GM23338 (cell line): ENCODE measurements around the gene C11orf91. TPM values are rescaled to one million over a fixed set of nuclear protein-coding genes. Genes with fewer than 3 reads are reported as not detected.

ENCODE experiments used
- ATAC-seq: fragments of 200-7000 bp; cut with Tn5 transposase; 3 replicates; pipeline ENCODE4 v1.9.1; 2020
- DNase-seq: peaks from one replicate; pipeline ENCODE4 v3.0.0-alpha.2; 2015; ENCODE audit warnings: low spot score
- H2AFZ ChIP-seq: fragments of 200-600 bp; sonication (generic); 2 replicates; pipeline ENCODE4 v1.8.0; 2016; ENCODE audit warnings: antibody characterized with exemption, mild to moderate bottlenecking, moderate library complexity
- H3F3A ChIP-seq: fragments of 200-600 bp; sonication (generic); replicated peaks from 2 replicates; pipeline ENCODE4 v1.8.0; 2017; ENCODE audit warnings: antibody characterized with exemption, mixed run types, low read depth
- H3K27ac ChIP-seq: fragments of 200-600 bp; sonication (generic); 2 replicates; pipeline ENCODE4 v1.6.1; 2016; ENCODE audit warnings: low read depth
- H3K27me3 ChIP-seq: fragments of 200-600 bp; sonication (generic); 2 replicates; pipeline ENCODE4 v1.8.0; 2016; ENCODE audit warnings: mild to moderate bottlenecking, mixed run types, moderate library complexity; ENCODE audit not compliant: insufficient read depth
- H3K36me3 ChIP-seq: fragments of 200-600 bp; sonication (generic); 2 replicates; pipeline ENCODE4 v1.8.0; 2016; ENCODE audit warnings: mild to moderate bottlenecking; ENCODE audit not compliant: insufficient read depth
- H3K4me1 ChIP-seq: fragments of 200-600 bp; sonication (generic); 2 replicates; pipeline ENCODE4 v1.8.0; 2016; ENCODE audit warnings: mild to moderate bottlenecking, moderate library complexity; ENCODE audit not compliant: insufficient read depth
- H3K4me2 ChIP-seq: fragments of 200-600 bp; sonication (generic); 2 replicates; pipeline ENCODE4 v1.7.1; 2017; ENCODE audit warnings: mixed run types
- H3K4me3 ChIP-seq: fragments of 200-600 bp; sonication (generic); 2 replicates; pipeline ENCODE4 v1.6.1; 2016; ENCODE audit warnings: mixed run types
- H3K79me2 ChIP-seq: fragments of 200-600 bp; sonication (generic); replicated peaks from 2 replicates; pipeline ENCODE4 v1.8.0; 2017; ENCODE audit warnings: mild to moderate bottlenecking; ENCODE audit not compliant: insufficient read depth
- H3K9me2 ChIP-seq: fragments of 200-600 bp; sonication (generic); 2 replicates; pipeline ENCODE4 v1.8.0; 2017; ENCODE audit not compliant: insufficient read depth
- H4K20me1 ChIP-seq: fragments of 200-600 bp; sonication (generic); replicated peaks from 2 replicates; pipeline ENCODE4 v1.8.0; 2017; ENCODE audit warnings: mild to moderate bottlenecking; ENCODE audit not compliant: insufficient read depth
- H3K27ac Mint-ChIP-seq: 2 replicates; pipeline ENCODE4 v1.8.0; 2020; ENCODE audit warnings: inconsistent platforms, mild to moderate bottlenecking, moderate library complexity, mixed read lengths
- H3K27me3 Mint-ChIP-seq: 3 replicates; pipeline ENCODE4 v1.8.0; 2022; ENCODE audit warnings: low read depth, mild to moderate bottlenecking, moderate library complexity, mixed read lengths, inconsistent platforms; ENCODE audit not compliant: insufficient read depth, poor library complexity
- H3K36me3 Mint-ChIP-seq: 3 replicates; pipeline ENCODE4 v1.8.0; 2021; ENCODE audit warnings: low read depth, mild to moderate bottlenecking, inconsistent platforms, moderate library complexity, mixed read lengths
- H3K4me1 Mint-ChIP-seq: 3 replicates; pipeline ENCODE4 v1.8.0; 2020; ENCODE audit warnings: mild to moderate bottlenecking, inconsistent platforms, mixed read lengths
- H3K4me3 Mint-ChIP-seq: 3 replicates; pipeline ENCODE4 v1.8.0; 2021; ENCODE audit warnings: moderate library complexity, mild to moderate bottlenecking, inconsistent platforms, mixed read lengths
- H3K9me3 Mint-ChIP-seq: 3 replicates; pipeline ENCODE4 v1.8.0; 2020; ENCODE audit warnings: moderate library complexity, mild to moderate bottlenecking, inconsistent platforms, mixed read lengths
- CTCF ChIP-seq, 2 experiments: fragments of 200-600 bp in 1 of 2; sonication (generic) in 1 of 2; conservative IDR thresholded peaks; 2 replicates each; pipeline versions ENCODE4 v1.5.1 to v1.6.1; 2016 to 2017; ENCODE audit warnings: antibody characterized with exemption in 2 of 2, low read depth in 2 of 2, mild to moderate bottlenecking in 2 of 2, moderate library complexity in 1 of 2
- ETS1 ChIP-seq: IDR thresholded peaks from 2 replicates; pipeline ENCODE4 v1.6.1; 2016; ENCODE audit warnings: antibody characterized with exemption
- EZH2 ChIP-seq: fragments of 200-600 bp; sonication (generic); IDR thresholded peaks from one replicate; pipeline ENCODE4 v1.8.0; 2017; ENCODE audit warnings: antibody characterized with exemption, mild to moderate bottlenecking, low read depth; ENCODE audit not compliant: unreplicated experiment
- JUNB ChIP-seq: IDR thresholded peaks from one replicate; pipeline ENCODE4 v1.6.1; 2016; ENCODE audit warnings: antibody characterized with exemption; ENCODE audit not compliant: unreplicated experiment
- POLR2AphosphoS5 ChIP-seq: IDR thresholded peaks from 2 replicates; pipeline ENCODE4 v1.6.1; 2016; ENCODE audit warnings: antibody characterized with exemption, low read depth
- REST ChIP-seq: IDR thresholded peaks from one replicate; pipeline ENCODE4 v1.6.1; 2018; ENCODE audit warnings: antibody characterized with exemption; ENCODE audit not compliant: unreplicated experiment
- STAT1 ChIP-seq: IDR thresholded peaks from one replicate; pipeline ENCODE4 v1.6.1; 2016; ENCODE audit warnings: antibody characterized with exemption; ENCODE audit not compliant: unreplicated experiment
- ZNF114 ChIP-seq: fragments of 250-450 bp; sonication (Bioruptor Pico); IDR thresholded peaks from 2 replicates; pipeline ENCODE4 v1.5.0; 2020; ENCODE audit warnings: mild to moderate bottlenecking, moderate library complexity
- ZNF331 ChIP-seq: fragments of 250-450 bp; sonication (Bioruptor Pico); IDR thresholded peaks from 2 replicates; pipeline ENCODE4 v1.5.0; 2020; ENCODE audit warnings: low read depth, mild to moderate bottlenecking, moderate library complexity
- ZNF462 ChIP-seq: fragments of 250-450 bp; sonication (Bioruptor Pico); IDR thresholded peaks from 2 replicates; pipeline ENCODE4 v1.5.0; 2020; ENCODE audit warnings: mild to moderate bottlenecking, moderate library complexity
- polyA plus RNA-seq: library from polyadenylated mRNA; unstranded; fragments of >200 nt; fragmentation: Nextera tagmentation; extraction: Ambion mirVana; gene quantifications from 2 replicates; pipeline ENCODE4 v1.2.1, GENCODE V29; 2016
- total RNA-seq: library from RNA; depleted of rRNA; stranded (reverse); fragments of >200 nt; shearing (Covaris generic); gene quantifications from 2 replicates; pipeline ENCODE4 v1.2.3, GENCODE V29; 2014

C11orf91 gene
- total and polyA plus RNA-seq, 2 experiments from 2014 or later: not detected

GRCh38 chr11:33654594-33654993 lies 46.0 kb downstream of the C11orf91 start:
- Histone ChIP-seq H3F3A (no peaks in the 10 kb centered on the region), H3K4me2 (no peak overlapping the region), H3K36me3 (no peaks in the 10 kb centered on the region), H3K27ac (no peak overlapping the region), H3K4me1 (no peaks in the 10 kb centered on the region), H3K27me3 (no peaks in the 10 kb centered on the region), H2AFZ (no peak overlapping the region), H3K9me2 (peaks cover 14% of the 10 kb centered on the region; the same call in 1 of the 2 replicates), H3K79me2 (no peaks in the 10 kb centered on the region), H4K20me1 (no peaks in the 10 kb centered on the region; the same call in 1 of the 2 replicates), H3K4me3 (no peak overlapping the region)
- ATAC-seq: no peak
- TF ChIP-seq JUNB: no peak
- no peak for TF ChIP-seq POLR2AphosphoS5
- no peak for TF ChIP-seq REST
- TF ChIP-seq STAT1: no peak
- no peak for TF ChIP-seq ZNF114
- no peak for TF ChIP-seq CTCF (conservative IDR thresholded peaks at IDR 0.05; ENCODE audit: low read depth in 2 of 2)
- TF ChIP-seq EZH2: no peak
- no peak for TF ChIP-seq ETS1
- TF ChIP-seq ZNF331 (CRISPR knock-in tag): no peak
- no peak for TF ChIP-seq ZNF462 (CRISPR knock-in tag)
- Mint-ChIP-seq H3K27me3 (peaks cover 10% of the 10 kb centered on the region), H3K4me3 (no peak overlapping the region), H3K27ac (no peak overlapping the region), H3K36me3 (no peaks in the 10 kb centered on the region; the same call in 2 of the 3 replicates), H3K9me3 (no peaks in the 10 kb centered on the region), H3K4me1 (peaks cover 2% of the 10 kb centered on the region; the same call in 2 of the 3 replicates)
- DNase-seq: no peak
